Ishikawa (cell line): ENCODE results near the gene ZNF532.

Source experiments
- CEBPB ChIP-seq: IDR thresholded peaks from 2 replicates; pipeline ENCODE4 v1.6.1; 2012
- EP300 ChIP-seq: IDR thresholded peaks from 2 replicates; pipeline ENCODE4 v1.6.1; 2012; ENCODE audit warnings: borderline replicate concordance
- FOXM1 ChIP-seq: IDR thresholded peaks from 2 replicates; pipeline ENCODE4 v1.6.1; 2012; ENCODE audit warnings: low read depth, borderline replicate concordance
- MAX ChIP-seq: IDR thresholded peaks from 2 replicates; pipeline ENCODE4 v1.6.1; 2012
- NFIC ChIP-seq: IDR thresholded peaks from 2 replicates; pipeline ENCODE4 v1.6.1; 2012
- RAD21 ChIP-seq: IDR thresholded peaks from 2 replicates; pipeline ENCODE4 v1.6.1; 2012; ENCODE audit warnings: low read depth
- REST ChIP-seq: IDR thresholded peaks from 2 replicates; pipeline ENCODE4 v1.6.1; 2012; ENCODE audit warnings: low read depth, mild to moderate bottlenecking
- TAF1 ChIP-seq: IDR thresholded peaks from 2 replicates; pipeline ENCODE4 v1.6.1; 2012; ENCODE audit warnings: low read depth, mild to moderate bottlenecking
- TEAD4 ChIP-seq: IDR thresholded peaks from 2 replicates; pipeline ENCODE4 v1.6.1; 2012
- YY1 ChIP-seq: IDR thresholded peaks from 2 replicates; pipeline ENCODE4 v1.6.1; 2012; ENCODE audit warnings: low read depth

GRCh38 chr18:58915995-58916394 is 51.3 kb downstream of the ZNF532 start:
- TF ChIP-seq TAF1 (no peak), NFIC (no peak), YY1 (no peak), EP300 (no peak), TEAD4 (no peak), REST (no peak), MAX (no peak), RAD21 (no peak), FOXM1 (no peak), CEBPB (no peak)
